ENCODE measurements around the gene LAS1L. TPM values are rescaled to one million over a fixed set of nuclear protein-coding genes. Genes with fewer than 3 reads are reported as not detected.
"Not testable (repeated sequence)": the region's sequence is repeated elsewhere in the genome, so short reads cannot be mapped to it uniquely, and the experiment has no call there.

The LAS1L gene
- polyA plus RNA-seq, 1 donor: 22.1 TPM

DNA sequence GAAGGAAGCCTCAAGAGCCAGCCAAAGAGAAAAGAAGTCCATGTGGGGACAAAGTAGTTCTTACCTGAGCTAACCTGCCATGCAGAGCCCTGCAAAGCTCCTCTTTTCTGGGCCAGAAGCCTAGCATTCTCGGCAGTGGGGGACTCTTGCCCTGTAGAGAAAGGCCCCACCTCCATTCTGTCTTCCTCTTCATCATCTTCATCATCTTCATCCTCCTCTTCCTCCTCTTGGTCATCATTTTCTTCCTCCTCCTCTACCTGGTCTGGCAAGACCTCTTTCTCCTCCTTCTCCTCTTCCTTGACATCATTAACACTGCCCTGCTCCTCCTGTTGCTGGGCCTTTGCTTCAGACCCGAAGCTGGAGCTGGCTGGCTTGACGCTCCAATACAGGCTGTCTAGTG lies 16.7 kb downstream of the LAS1L start:
- DNase-seq (ENCODE audit: low read depth): no peak

DNA sequence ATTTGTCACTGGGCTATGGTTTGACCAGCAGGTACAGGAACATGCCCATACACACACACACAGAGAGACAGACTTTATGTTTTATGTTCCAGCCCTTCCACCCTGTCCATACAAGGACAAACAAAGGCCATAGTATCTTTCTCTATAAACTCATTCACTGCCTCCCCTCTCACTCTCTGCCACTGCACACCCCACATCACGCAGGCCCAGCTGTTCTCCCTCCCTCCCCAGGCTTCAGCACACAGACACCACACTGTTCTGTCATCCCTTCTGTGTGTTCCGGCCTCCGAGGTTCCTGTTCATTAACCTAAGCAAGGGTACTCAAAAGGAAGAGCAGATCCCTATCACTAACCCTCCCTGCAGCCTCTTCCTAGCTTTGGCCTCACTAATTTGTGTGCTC lies 17.8 kb downstream of the LAS1L start:
- no peak for DNase-seq (ENCODE audit: low read depth)

DNA sequence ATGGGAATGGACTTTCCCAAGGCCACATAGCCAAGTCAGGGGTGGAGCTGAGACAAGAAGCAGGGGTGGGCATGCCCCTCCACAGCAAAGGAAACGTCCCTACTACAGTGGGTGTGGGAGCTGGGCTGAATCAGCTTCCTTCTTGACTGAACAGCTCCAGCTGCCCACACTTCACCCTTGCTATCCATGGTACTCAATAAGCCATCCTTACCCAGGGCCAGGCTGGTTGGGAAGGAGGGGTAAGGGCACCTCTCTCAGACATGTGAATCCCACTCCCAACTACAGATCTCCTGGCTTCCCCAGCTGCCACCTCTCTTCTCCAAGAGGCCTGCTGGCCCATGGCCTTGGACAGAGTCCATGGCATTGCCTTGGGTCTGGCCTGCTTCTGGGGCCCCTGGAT lies 21.0 kb downstream of the LAS1L start:
- no peak for DNase-seq (ENCODE audit: low read depth)

DNA sequence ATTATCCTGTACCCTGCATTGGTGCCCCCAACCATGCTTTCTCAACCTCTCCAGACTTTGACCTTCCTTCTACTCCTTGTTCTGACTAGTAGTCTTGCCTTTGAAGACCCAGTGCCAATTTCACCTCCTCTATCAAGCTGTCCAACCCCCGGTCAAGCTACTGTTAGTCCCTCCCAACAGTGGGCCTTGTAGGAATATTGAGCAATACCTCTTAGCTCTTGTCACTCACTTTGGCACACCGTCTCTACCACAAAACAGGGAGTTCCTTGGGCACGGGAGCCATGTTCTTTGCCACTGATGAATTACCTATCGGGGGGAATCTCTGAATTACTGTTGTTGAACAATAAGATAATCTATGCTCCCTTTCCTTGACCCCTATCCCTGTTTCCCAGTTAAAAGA lies 25.2 kb downstream of the LAS1L start:
- no peak for DNase-seq (ENCODE audit: low read depth)

DNA sequence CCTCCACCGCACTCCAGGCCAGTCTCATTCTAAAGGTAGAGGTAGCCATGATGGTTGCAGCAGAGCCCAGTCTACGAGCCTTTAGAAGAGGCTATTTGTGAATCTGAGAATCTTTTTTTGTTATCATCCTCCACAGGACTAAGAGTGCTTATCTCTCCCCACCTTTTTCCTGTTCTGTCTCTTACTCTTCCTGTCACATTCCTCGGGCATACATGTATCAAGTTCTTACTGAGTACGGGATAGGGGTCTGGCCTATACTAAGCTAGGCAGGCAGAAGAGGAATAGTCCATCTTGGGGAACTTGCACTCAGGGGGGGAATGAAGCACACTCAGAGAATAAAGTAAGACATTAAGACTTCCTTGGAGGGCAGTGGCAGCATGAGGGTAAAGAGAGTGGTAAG lies 25.7 kb downstream of the LAS1L start:
- DNase-seq (ENCODE audit: low read depth): no peak

DNA sequence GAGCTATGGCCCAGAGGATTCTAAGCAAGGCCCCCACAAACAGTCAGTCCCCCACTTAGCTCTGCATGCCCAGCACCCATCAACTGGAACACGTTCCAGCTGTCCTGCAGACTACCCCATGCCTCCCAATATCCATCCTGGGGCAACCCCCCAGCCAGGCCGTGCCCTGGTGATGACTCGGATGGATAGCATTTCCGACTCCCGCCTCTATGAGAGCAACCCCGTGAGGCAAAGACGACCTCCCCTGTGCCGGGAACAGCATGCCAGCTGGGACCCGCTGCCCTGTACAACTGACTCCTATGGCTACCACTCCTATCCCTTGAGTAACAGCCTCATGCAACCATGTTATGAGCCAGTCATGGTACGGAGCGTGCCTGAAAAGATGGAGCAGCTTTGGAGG lies 32.0 kb downstream of the LAS1L start:
- DNase-seq (ENCODE audit: low read depth): no peak

DNA sequence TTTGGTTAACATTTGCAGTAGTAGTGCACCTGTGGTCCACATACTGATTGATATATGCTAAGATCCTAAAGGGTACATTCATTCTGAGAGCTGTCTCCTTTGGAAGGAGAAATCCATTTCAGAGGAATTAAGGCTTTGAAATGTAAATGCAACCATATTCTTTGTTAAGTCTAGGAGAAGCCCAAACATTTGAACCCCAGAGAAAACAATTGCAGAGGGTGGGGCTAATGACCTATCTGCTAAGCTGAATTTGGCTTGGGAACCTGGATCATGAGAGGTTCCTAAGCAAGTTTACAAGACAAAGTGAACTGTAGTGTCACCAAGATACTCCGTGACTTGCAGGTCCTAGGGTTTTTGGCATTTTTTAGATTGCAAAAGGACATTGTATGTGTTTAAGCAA lies 41.2 kb downstream of the LAS1L start:
- no peak for DNase-seq (ENCODE audit: low read depth)

DNA sequence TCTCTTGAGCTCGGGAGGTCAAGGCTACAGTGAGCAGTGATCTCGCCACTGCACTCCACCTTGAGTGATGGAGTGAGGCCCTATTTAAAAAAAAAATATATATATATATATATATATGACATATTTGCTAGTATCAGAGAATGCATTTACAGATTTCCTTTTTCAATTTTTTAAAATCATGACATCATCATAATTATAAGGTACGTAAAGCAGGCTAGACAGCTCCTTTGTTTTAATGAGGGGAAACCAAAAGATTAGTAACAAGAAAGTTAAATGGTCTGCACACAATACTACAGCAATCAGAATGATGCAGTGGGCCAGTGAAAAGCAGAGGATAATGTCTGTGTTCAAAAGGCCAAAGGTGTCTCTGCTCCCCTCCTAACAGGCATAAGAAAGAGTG lies 43.0 kb downstream of the LAS1L start:
- no peak for DNase-seq (ENCODE audit: low read depth)

DNA sequence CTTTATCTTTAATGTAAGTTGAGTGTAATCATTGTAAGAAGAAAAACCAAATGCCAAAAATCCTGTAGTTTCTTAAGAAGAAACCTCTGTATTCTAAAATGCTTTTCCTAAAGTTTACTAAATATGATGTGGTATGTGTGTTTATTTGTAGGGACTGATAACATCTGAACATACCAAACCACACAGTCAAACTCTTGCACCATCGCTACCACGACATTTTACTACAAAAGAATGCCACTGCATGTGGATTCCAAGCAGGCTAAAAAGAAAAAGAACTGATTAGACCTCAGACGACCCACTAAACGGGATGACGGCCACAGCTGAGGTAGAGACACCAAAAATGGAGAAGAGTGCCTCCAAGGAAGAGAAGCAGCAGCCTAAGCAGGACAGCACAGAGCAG lies 46.1 kb downstream of the LAS1L start:
- DNase-seq (ENCODE audit: low read depth): no peak

DNA sequence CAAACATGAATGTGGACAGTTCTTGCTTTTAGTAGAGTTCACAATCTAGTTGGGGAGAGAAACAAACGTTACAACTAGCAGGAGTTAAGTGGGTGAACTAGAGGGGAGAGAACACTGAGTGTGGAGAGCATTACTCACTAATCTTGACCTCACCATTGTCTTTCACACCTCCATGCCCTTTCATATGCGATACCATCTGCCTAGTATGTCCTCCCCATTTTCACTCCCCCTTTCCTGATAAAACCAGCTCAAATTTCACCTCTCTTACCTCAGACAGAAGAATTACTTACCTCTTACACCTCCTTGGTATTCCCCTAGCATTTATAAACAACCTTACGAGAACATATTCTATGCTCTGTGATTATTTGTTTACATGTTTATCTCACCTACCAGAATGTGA lies 53.6 kb downstream of the LAS1L start:
- no peak for DNase-seq (ENCODE audit: low read depth)

DNA sequence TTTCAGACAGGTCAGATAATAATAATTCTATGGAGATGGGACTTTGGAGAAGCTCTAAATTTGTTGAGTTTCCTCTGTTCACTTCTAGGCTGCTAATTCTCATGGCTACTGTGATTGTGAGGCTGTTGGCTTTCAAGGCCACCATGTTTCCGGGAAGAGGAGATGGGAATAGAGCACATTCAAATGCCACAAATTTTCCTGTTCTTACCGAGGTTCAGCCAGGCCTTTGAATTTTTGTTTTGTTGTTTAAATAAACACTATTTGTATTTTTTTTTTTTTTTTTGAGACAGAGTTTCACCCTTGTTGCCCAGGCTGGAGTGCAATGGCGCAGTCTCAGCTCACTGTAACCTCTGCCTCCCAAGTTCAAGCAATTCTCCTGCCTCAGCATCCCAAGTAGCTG lies 55.5 kb downstream of the LAS1L start:
- DNase-seq (ENCODE audit: low read depth): not testable (repeated sequence)

DNA sequence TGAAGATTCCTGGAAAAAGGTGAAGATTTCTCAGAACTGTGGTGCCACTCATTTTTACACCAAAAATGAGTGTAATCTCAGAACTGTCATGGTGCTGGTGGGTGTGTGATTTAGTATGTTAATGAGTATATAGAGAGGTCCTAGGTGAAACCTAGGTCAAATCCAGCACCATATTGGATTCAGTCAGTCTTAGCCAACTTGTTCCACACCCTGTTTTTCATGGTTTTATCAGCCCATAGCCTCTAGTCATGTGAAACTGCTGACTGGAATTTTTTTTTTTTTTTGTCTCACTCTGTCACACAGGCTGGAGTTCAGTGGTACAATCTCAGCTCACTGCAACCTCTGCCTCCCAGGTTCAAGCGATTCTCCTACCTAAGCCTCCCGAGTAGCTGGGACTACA lies 58.0 kb downstream of the LAS1L start:
- no peak for DNase-seq (ENCODE audit: low read depth)

DNA sequence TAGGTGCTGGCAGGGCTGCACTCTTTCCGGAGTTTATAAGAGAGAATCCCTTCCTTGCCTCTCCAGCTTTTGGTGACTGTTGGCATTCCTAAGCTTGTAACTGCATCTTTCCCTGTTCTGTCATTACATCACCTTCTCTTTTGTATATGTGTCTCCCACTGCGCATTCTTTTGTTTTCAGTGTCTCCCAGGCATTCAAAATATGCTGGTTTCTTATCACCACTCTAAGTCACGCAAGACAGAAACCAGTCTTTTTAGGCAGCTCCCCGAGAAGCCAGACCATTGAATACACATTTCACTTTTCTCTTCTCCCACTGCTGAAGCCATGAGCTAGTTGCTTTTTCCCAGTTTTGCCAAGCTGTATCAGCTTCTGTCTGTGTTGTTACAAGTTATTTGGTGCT lies 71.0 kb downstream of the LAS1L start:
- no peak for DNase-seq (ENCODE audit: low read depth)

Other genes starting within 250 kb of the LAS1L start
- 105 TPM for gene MSN, start 132.9 kb upstream of the LAS1L start, polyA plus RNA-seq (ENCODE audit: insufficient read length)

Data from forelimb muscle (tissue), 1 donor.